ENCODE results near the gene ZNHIT3.

DNA sequence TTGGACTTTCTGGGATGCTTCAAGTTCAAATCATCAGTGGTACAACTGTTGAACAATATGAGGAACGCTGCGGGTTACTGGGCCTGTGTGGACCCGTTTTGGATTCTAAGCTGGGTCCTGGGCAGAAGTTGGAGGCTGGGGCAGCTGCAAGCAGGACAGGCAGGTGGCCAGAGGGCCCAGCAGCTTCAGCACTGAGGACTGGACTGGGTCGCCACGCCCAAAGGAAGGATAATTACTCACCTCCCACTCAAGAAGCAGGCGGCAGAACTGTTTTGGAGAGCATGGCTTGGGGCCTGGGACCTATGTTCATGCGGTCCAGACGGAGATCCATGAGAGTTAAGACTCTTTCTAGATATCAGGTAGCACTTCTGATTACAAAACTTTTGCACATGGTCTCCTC is 1.5 kb upstream of the ZNHIT3 start:
- TF ChIP-seq CTCF (IDR thresholded peaks at IDR 0.05): no peak
- no peak for TF ChIP-seq EZH2 (IDR thresholded peaks at IDR 0.05)

All from neural progenitor cell (in vitro differentiated cells).